GM10266 (cell line): ENCODE measurements around the gene PLA2G4E.

Experiments
- DNase-seq: peaks from one replicate; pipeline ENCODE4 v3.0.0; 2012; ENCODE audit errors: extremely low spot score
- TF ChIP-seq, protein P1 (sequence below): IDR thresholded peaks from 2 replicates; pipeline ENCODE4 v1.5.1; 2012; ENCODE audit warnings: mild to moderate bottlenecking, low read depth; ENCODE audit not compliant: control insufficient read depth, insufficient read depth; ENCODE audit errors: missing control alignments

Gene PLA2G4E

DNA sequence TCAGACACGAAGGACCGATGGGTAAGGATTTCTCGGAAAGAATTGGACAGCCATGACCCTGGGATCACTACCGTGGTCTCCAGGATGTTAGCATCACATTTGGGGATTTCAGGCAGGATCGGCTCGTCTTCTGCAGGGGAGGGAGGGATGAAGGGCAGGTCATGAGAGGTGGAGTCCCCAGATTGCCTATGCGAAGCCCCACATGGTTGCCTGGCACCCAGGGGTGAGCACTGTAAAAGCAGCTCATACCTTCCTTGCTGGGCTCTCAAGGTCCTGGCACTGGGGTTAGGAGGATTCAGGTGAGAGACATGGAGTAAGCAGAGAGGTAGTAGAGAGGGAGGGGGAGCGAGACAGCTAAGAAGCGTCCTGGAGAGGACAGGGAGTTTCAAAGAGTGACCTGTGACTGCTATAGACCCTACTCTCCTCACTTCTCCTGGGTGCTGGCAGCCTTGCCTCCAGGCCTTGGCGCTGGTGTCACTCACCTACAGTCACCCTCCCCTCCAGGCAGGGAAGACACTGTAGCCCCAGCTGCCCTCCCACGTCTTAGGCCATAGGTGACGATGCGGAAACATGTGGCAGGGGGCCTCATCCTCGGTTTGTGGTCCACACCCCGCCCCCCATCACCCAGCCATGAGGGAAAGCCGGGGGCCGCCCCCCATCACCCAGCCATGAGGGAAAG lies 33.5 kb downstream of the PLA2G4E start:
- no peak for DNase-seq

DNA sequence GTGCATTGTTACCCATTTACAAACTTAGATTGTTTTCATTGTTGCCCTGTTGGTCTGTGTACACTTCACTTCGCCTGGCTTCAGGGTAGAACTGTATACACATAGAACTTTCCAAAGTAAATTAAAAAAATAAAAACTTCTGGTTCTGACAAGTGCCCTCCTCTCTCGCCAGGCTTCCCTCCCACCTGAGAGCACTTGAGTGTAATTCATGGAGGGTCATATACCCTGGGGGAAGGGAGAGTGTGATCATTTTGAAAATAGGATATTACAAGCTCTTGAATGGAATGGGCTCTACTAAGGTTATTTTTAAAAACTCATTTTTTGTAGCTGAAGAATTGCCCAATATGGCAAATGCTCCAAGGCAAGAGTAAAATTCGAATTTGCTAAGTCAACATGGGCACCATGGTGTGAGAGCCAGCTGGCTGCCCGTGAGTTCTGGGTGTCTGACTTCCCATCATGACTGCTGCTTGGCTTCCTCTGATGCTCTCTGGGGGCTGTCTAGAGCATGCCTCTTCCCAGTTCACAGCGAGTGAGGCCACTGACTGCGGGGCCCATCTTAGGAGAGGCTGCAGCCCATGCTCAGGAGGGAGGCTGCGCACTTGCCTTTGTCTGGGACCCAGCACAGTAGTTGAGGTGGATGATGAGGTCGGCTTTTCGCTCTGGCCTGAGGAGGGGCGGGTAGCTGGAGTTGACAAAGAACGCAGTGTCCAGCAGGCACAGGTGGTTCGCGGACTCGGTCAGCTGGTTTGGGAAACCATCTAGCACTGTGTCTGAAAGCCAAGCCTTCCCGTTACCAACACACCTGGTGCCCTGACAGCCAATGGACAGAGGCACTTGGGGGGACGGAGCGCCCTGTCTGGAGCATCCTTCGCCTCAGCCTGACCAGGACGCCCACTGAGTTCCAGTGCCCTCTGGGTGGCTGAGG lies 35.3 kb downstream of the PLA2G4E start:
- DNase-seq, result no peak
- TF ChIP-seq, protein P1, sequence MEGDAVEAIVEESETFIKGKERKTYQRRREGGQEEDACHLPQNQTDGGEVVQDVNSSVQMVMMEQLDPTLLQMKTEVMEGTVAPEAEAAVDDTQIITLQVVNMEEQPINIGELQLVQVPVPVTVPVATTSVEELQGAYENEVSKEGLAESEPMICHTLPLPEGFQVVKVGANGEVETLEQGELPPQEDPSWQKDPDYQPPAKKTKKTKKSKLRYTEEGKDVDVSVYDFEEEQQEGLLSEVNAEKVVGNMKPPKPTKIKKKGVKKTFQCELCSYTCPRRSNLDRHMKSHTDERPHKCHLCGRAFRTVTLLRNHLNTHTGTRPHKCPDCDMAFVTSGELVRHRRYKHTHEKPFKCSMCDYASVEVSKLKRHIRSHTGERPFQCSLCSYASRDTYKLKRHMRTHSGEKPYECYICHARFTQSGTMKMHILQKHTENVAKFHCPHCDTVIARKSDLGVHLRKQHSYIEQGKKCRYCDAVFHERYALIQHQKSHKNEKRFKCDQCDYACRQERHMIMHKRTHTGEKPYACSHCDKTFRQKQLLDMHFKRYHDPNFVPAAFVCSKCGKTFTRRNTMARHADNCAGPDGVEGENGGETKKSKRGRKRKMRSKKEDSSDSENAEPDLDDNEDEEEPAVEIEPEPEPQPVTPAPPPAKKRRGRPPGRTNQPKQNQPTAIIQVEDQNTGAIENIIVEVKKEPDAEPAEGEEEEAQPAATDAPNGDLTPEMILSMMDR, result no peak

More for the DNA sequence above, 33.5 kb downstream of the PLA2G4E start:
- TF ChIP-seq, protein P1, result no peak

DNA sequence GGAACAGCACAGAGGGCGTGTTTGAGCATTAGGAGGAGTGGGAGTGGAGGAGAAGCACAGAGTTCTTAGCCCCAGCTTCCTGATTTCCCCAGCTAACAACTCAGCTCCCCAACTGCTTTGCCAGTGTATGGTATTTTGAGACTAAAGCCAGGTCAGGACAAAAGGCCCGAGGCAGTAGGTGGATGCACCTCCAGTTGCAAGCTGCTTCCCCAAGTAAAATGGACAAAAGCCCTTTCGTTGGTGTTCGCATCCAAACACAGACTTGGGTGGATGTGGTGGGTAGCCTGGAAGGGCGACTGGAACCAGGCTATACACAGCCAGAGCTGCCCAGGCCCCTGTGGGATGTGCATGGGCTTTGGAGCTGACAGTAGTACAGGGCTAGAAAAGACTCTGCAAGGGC lies 36.2 kb downstream of the PLA2G4E start:
- TF ChIP-seq, protein P1, result no peak
- no peak for DNase-seq

DNA sequence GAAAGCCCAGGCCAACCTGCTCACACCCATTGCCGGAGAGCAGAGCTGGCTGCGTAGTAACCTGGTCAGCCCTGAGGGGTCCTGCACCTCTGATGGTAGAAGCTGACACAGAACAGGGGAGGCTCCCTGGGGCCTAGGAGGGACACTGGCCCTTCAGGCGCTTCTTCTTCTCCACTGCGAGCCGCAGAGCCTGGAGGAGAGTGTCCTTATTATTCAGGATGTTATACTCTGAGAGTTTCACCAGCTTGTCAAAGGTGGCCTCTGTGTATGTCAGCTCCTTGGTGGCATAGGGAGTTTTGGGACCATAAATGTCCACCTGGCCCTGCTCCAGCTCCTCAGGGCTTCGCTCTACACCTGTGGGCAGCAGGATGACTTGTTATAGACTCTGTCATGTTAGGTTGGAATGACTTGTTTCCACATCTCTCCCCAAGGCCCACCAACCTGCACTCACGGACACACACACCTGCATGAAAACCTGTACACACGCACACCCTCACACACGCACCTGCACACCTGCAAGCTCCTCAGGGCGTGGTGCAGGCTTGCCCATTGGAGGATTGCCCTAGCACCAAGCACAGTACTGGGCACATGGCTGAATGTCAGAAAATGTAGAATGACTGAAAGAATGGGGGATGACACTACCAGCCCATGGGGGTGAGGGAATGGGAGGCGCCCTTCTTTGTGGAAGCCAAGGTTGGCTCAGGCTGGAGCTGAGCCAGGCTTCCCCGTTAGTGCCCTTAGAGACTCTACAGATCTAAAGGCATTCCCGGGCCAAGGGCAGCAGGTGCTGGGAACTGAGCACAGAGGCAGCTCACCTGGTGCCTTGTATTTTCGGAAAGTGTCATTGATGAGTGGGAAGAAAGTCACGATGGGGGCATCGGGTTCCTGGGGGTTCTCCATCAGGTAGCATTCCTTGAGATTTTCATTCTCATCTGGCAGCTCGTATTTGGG lies 36.9 kb downstream of the PLA2G4E start:
- TF ChIP-seq, protein P1, result no peak

DNA sequence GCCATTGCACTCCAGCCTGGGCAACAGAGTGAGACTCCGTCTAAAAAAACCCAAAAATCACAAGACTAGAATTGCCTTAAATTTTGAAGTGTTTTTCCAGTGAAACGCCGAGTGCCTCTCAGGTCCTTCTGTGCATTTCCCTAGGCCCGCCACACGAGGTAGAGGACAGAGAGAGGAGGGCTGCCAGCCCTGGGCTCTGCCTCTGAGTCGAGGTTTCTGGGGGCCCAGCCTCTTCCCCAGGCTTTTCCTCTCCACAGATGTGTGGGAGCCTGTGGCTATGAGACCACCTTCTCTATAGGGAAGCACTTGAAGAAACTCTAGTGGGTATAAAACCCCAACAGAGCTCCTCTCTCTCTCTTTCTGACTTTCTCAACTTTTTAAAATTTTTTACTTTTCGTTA lies 37.6 kb downstream of the PLA2G4E start:
- TF ChIP-seq, protein P1, result no peak

More for the DNA sequence above, 36.9 kb downstream of the PLA2G4E start:
- no peak for DNase-seq

DNA sequence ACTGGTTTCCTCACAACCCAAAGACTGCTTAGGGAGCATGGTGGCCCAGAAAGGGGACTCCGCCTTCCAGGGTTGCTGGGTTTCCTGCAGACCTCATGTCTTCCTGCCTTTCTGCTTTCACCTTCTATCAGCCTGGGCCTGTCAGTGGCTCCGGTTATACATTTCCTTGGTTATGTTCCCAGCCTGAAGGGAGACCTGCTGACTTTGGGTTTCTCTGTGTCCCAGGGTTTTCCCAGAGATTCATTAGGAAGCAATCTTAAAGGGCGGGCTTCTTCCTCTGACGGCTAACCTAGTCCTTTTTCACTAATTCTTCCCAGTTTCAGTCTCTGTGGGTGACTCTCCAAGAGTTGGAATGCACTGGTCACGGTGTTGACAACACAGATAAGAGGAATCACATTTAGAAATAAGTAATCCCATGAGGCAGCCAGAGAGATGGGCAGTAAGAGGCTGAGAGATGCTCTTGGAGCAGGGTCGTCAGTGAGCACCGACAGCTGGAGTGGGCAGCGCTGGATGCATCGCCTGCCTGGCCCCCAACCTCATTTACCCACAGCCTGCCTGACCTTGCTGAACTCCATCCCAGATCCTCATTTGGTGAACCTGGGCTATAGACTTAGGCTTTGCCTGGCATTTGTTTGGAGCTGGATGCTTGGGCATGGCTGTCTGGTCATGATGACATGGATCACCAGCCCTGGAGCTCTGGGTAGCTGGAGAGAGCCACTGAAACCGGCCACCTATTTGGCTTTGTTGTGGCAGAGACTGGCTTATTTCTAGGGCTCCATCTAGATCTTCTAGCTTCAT lies 38.5 kb downstream of the PLA2G4E start:
- no peak for DNase-seq
- TF ChIP-seq, protein P1, result no peak

More for the DNA sequence above, 37.6 kb downstream of the PLA2G4E start:
- DNase-seq, result no peak
